ENCODE measurements around the gene ADORA1. TPM values are rescaled to one million over a fixed set of nuclear protein-coding genes. Genes with fewer than 3 reads are reported as not detected.

The ADORA1 gene
- total and polyA plus RNA-seq, 10 of the 15 experiments (the other 5 are each of a cell fraction or from before 2014, with no cell fraction given): not detected

DNA sequence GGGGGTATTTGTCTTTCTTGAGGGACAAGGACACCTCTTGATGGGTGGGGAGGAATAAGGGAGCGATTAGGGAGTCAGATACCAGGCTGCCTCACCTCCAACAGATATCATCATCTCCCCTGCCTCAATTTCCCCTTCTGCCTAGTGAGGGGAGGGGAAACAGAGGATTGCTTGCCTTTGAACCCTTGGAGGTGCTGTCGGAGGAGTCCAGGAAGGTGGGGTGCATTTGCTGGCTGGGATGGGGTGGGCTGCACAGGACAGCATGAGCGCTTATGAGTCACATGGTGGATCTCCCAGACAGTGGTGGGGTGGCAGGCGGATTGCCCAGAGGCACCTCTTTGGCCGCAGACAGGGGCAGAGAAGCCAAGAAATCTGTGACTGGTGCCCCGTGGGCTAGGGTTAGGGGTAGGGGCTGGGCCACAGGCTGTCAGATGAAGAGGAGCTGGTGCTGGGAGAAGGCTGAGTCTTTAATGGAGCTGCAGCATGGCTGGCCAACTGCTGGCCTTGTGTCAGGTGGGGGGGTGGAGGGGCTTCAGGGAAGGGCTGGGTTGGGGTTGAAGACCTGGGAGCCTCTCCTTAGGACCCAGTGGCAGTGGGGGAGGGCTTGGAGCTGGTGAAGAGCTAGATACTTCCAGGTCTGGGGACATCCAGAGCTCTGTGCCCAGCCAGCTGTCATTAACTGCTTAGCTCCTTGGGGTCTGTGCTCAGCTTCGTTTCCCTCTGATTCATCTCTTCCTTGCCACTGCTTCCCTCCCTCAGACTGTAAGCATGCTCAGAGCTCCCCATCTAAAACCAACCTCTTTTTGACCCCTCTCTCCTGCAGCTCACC is 7.0 kb upstream of the ADORA1 start:
- TF ChIP-seq EZH2 (IDR thresholded peaks at IDR 0.05; ENCODE audit: borderline replicate concordance, control insufficient read depth, low read depth, low read length) (no peak), HDGF (IDR thresholded peaks at IDR 0.05) (no peak), NR2F1 (conservative IDR thresholded peaks at IDR 0.05) (no peak), SREBF1 (IDR thresholded peaks at IDR 0.05; ENCODE audit: low read length) (no peak), TCF3 (IDR thresholded peaks at IDR 0.05; ENCODE audit: borderline replicate concordance, insufficient read depth, low read depth, low read length) (no peak), GABPA (IDR thresholded peaks at IDR 0.05; ENCODE audit: low read depth) (no peak), MYC (IDR thresholded peaks at IDR 0.05; ENCODE audit: insufficient read depth, insufficient read length, insufficient replicate concordance, low read length, severe bottlenecking) (no peak), BRCA1 (IDR thresholded peaks at IDR 0.05; ENCODE audit: low read depth, low read length) (no peak), SMAD1 (IDR thresholded peaks at IDR 0.05; ENCODE audit: low read depth, partially characterized antibody) (no peak), ZSCAN29 (IDR thresholded peaks at IDR 0.05) (no peak)
- TF ChIP-seq, protein P1, sequence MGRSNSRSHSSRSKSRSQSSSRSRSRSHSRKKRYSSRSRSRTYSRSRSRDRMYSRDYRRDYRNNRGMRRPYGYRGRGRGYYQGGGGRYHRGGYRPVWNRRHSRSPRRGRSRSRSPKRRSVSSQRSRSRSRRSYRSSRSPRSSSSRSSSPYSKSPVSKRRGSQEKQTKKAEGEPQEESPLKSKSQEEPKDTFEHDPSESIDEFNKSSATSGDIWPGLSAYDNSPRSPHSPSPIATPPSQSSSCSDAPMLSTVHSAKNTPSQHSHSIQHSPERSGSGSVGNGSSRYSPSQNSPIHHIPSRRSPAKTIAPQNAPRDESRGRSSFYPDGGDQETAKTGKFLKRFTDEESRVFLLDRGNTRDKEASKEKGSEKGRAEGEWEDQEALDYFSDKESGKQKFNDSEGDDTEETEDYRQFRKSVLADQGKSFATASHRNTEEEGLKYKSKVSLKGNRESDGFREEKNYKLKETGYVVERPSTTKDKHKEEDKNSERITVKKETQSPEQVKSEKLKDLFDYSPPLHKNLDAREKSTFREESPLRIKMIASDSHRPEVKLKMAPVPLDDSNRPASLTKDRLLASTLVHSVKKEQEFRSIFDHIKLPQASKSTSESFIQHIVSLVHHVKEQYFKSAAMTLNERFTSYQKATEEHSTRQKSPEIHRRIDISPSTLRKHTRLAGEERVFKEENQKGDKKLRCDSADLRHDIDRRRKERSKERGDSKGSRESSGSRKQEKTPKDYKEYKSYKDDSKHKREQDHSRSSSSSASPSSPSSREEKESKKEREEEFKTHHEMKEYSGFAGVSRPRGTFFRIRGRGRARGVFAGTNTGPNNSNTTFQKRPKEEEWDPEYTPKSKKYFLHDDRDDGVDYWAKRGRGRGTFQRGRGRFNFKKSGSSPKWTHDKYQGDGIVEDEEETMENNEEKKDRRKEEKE (IDR thresholded peaks at IDR 0.05): no peak
- no TSS peak for BruUV-seq (replicated peaks)
- DNase-seq (ENCODE audit: low read depth, low spot score): no peak
- Histone ChIP-seq H3K9me3 (replicated peaks; ENCODE audit: control insufficient read depth, insufficient read depth, low read length) (no peaks in the 10 kb centered on the region), H2AFZ (ENCODE audit: control insufficient read depth, low read depth, low read length) (no peak overlapping the region), H3K9ac (ENCODE audit: control insufficient read depth, insufficient read depth, low read length) (no peak overlapping the region), H3K27ac (ENCODE audit: control insufficient read depth, insufficient read depth) (no peak overlapping the region), H3K27me3 (replicated peaks in 1 of 2; ENCODE audit: control insufficient read depth in 2 of 2, insufficient read depth in 2 of 2, low read length in 1 of 2) (peaks cover 3 to 9% of the 10 kb centered on the region in 2 experiments), H3K4me1 (ENCODE audit: control insufficient read depth, insufficient read depth, low read length) (no peaks in the 10 kb centered on the region), H3K79me2 (ENCODE audit: control insufficient read depth, insufficient read depth, low read length) (no peaks in the 10 kb centered on the region), H3K4me2 (ENCODE audit: control insufficient read depth, insufficient read depth) (no peak overlapping the region), H3K36me3 (ENCODE audit: control insufficient read depth in 2 of 2, insufficient read depth in 2 of 2, low read length in 1 of 2) (no peaks in the 10 kb centered on the region), H3K4me3 (no peak overlapping the region), H4K20me1 (ENCODE audit: control insufficient read depth, insufficient read depth) (no peaks in the 10 kb centered on the region)
- no peak for FAIRE-seq
- in situ Hi-C loops (cut with MboI): no loop called here
- ATAC-seq: no peak
- ChIA-PET CTCF (interaction anchor here (0.7 to 7.2 kb wide), 9 partner anchors 10 to 148 kb away, joined by 3 to 91 read pairs (median 4); no protein-coding TSS in a partner anchor), POLR2A (interaction anchor here (0.6 kb wide), 1 partner anchor 55 kb away, joined by 5 read pairs; no protein-coding TSS in a partner anchor), RAD21 (ENCODE audit: unreplicated experiment) (interaction anchor here (1.3 to 1.5 kb wide), 2 partner anchors 95 kb away, joined by 3 to 4 read pairs; no protein-coding TSS in a partner anchor), SMC1A (ENCODE audit: uncharacterized antibody, unreplicated experiment) (interaction anchor here (0.6 to 1.9 kb wide), 3 partner anchors 20 to 612 kb away, joined by 3 to 6 read pairs (median 4); no protein-coding TSS in a partner anchor)
- intact Hi-C loops (cut with micrococcal nuclease; ENCODE audit: unreplicated experiment): no loop called here
- WGBS (ENCODE audit: insufficient coverage, insufficient replicate concordance, low lambda C conversion rate, missing lambda C conversion rate): 14% methylated on average over 7 of the region's 7 CpGs

All from GM12878 (cell line).